OCI-LY3 (cell line): ENCODE results near the gene ADARB2.
"Not testable (repeated sequence)": the region's sequence is repeated elsewhere in the genome, so short reads cannot be mapped to it uniquely, and the experiment has no call there.

Source experiments
- H2AFZ ChIP-seq: fragments of 200-600, 300-600 bp; shearing (Covaris generic); 2 replicates; pipeline ENCODE4 v1.6.0; 2014; ENCODE audit warnings: antibody characterized with exemption, low read depth, low read length
- H3K27ac ChIP-seq: fragments of 200-600, 300-600 bp; sonication (generic); 2 replicates; pipeline ENCODE4 v1.5.1; 2014; ENCODE audit warnings: mild to moderate bottlenecking, low read length, moderate library complexity, mixed read lengths
- H3K27me3 ChIP-seq: fragments of 200-600, 300-600 bp; sonication (generic); 2 replicates; pipeline ENCODE4 v1.6.1; 2014; ENCODE audit warnings: low read depth, low read length, mixed read lengths
- H3K36me3 ChIP-seq: fragments of 200-600, 300-600 bp; sonication (generic); replicated peaks from 2 replicates; pipeline ENCODE3; 2014; ENCODE audit warnings: low read depth, low read length, mixed read lengths
- H3K4me1 ChIP-seq: fragments of 300-600, 200-600 bp; sonication (generic); 2 replicates; pipeline ENCODE4 v1.6.1; 2014; ENCODE audit warnings: low read length, mixed read lengths
- H3K4me2 ChIP-seq: fragments of 200-600, 300-600 bp; sonication (generic); 2 replicates; pipeline ENCODE4 v1.6.1; 2014; ENCODE audit warnings: low read length, mixed read lengths
- H3K4me3 ChIP-seq: fragments of 300-600, 200-600 bp; sonication (generic); 2 replicates; pipeline ENCODE4 v1.5.1; 2014; ENCODE audit warnings: antibody characterized with exemption, mild to moderate bottlenecking, low read length, moderate library complexity
- H3K79me2 ChIP-seq: fragments of 300-600, 200-600 bp; shearing (Covaris generic); 2 replicates; pipeline ENCODE4 v1.6.1; 2014; ENCODE audit warnings: mild to moderate bottlenecking, low read length, mixed read lengths
- H3K9ac ChIP-seq: fragments of 300-600, 200-600 bp; shearing (Covaris generic); 2 replicates; pipeline ENCODE4 v1.6.0; 2014; ENCODE audit warnings: mild to moderate bottlenecking, low read length, moderate library complexity
- H3K9me3 ChIP-seq: fragments of 200-600, 300-600 bp; shearing (Covaris generic); 2 replicates; pipeline ENCODE4 v1.6.1; 2014; ENCODE audit warnings: low read length, mixed read lengths; ENCODE audit not compliant: insufficient read depth
- H4K20me1 ChIP-seq: fragments of 200-600, 300-600 bp; sonication (generic); 2 replicates; pipeline ENCODE4 v1.6.1; 2016; ENCODE audit warnings: low read length, mixed read lengths; ENCODE audit not compliant: insufficient read depth
- EZH2phosphoT487 ChIP-seq: fragments of 200-600 bp; shearing (Covaris generic); IDR thresholded peaks from 2 replicates; pipeline ENCODE4 v1.6.1; 2018; ENCODE audit warnings: antibody characterized with exemption, mixed run types, low read depth
- TF ChIP-seq, protein P1 (sequence below): fragments of 200-600, 300-600 bp; sonication (generic); IDR thresholded peaks from 2 replicates; pipeline ENCODE4 v1.5.1; 2014; ENCODE audit warnings: antibody characterized with exemption, low read length, low read depth

ADARB2 gene

DNA sequence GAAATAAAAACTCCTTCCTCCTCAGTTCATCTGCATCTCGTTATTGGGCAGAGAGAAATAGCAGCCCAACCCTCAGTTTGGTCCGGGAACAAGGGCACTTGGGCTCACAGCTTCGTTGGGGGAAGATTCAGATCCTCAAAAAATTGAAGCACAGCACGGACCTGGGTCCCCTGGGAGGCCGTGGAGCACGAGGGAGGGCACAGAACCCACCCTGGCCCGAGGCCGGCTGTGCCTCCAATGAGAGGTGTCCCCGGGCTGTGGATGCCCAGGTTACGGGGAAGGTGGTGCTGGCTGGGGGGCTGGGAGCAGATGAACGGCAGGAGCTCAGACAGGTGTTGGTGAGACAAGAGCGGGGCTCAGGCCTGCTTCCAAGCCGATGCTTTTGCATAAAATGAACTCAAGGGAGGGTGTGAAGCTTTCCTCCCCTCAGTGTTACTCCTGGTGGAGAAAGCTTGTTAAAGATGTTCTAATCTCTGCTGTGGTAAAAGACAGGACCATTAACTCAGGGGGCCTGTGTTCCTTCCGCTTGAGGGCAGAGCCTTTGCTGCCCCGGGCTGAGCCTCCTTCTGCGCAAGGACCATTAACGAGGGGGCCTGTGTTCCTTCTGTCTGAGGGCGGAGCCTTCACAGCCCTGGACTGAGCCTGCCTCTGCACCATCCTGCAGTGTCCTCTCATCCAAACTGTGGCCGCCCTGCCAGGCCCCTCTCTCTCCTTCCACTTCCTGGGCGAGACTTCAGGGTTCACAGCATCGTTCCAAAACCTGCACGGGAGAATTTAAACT is 302.2 kb downstream of the ADARB2 start:
- TF ChIP-seq, protein P1, sequence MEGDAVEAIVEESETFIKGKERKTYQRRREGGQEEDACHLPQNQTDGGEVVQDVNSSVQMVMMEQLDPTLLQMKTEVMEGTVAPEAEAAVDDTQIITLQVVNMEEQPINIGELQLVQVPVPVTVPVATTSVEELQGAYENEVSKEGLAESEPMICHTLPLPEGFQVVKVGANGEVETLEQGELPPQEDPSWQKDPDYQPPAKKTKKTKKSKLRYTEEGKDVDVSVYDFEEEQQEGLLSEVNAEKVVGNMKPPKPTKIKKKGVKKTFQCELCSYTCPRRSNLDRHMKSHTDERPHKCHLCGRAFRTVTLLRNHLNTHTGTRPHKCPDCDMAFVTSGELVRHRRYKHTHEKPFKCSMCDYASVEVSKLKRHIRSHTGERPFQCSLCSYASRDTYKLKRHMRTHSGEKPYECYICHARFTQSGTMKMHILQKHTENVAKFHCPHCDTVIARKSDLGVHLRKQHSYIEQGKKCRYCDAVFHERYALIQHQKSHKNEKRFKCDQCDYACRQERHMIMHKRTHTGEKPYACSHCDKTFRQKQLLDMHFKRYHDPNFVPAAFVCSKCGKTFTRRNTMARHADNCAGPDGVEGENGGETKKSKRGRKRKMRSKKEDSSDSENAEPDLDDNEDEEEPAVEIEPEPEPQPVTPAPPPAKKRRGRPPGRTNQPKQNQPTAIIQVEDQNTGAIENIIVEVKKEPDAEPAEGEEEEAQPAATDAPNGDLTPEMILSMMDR, result no peak
- TF ChIP-seq EZH2phosphoT487, result no peak
- Histone ChIP-seq H3K4me2 (no peak overlapping the region), H3K4me1 (no peaks in the 10 kb centered on the region), H3K36me3 (no peaks in the 10 kb centered on the region), H3K9me3 (no peaks in the 10 kb centered on the region), H3K79me2 (no peaks in the 10 kb centered on the region), H3K27ac (no peak overlapping the region), H3K27me3 (no peaks in the 10 kb centered on the region), H3K4me3 (no peak overlapping the region), H3K9ac (no peak overlapping the region), H4K20me1 (no peaks in the 10 kb centered on the region), H2AFZ (no peak overlapping the region)

GRCh38 chr10:1434202-1434601 is 303.1 kb downstream of the ADARB2 start:
- Histone ChIP-seq H2AFZ (no peak overlapping the region), H3K4me3 (no peak overlapping the region), H3K4me1 (no peaks in the 10 kb centered on the region), H4K20me1 (no peaks in the 10 kb centered on the region), H3K27me3 (no peaks in the 10 kb centered on the region), H3K36me3 (no peaks in the 10 kb centered on the region), H3K79me2 (no peaks in the 10 kb centered on the region), H3K4me2 (no peak overlapping the region), H3K9me3 (no peaks in the 10 kb centered on the region), H3K27ac (no peak overlapping the region), H3K9ac (no peak overlapping the region)
- TF ChIP-seq EZH2phosphoT487, result no peak
- TF ChIP-seq, protein P1, result no peak

DNA sequence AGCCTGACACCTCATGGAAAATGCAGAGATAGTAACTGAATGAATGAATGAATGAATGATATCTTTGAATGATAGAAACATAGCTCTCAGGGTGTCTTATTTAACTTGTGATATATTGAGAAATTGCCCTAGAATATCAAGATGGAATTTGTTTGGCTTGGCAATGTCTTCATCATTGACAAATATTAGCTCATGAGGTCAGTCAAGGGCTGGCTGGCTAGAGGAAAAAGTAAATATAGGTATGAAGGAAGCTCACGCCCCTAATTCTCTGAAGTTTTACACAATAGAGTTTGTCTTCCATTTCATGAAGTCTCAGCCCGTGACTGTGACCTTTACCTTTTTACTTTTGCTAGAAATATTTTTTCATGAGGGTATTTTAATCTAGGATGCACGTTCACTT is 305.2 kb downstream of the ADARB2 start:
- Histone ChIP-seq H4K20me1 (no peaks in the 10 kb centered on the region), H3K79me2 (no peaks in the 10 kb centered on the region), H3K9ac (no peak overlapping the region), H3K4me3 (no peak overlapping the region), H3K4me2 (no peak overlapping the region), H3K4me1 (no peaks in the 10 kb centered on the region), H2AFZ (no peak overlapping the region), H3K36me3 (no peaks in the 10 kb centered on the region), H3K9me3 (no peaks in the 10 kb centered on the region), H3K27me3 (no peaks in the 10 kb centered on the region), H3K27ac (no peak overlapping the region)
- TF ChIP-seq EZH2phosphoT487, result no peak
- TF ChIP-seq, protein P1, result no peak

DNA sequence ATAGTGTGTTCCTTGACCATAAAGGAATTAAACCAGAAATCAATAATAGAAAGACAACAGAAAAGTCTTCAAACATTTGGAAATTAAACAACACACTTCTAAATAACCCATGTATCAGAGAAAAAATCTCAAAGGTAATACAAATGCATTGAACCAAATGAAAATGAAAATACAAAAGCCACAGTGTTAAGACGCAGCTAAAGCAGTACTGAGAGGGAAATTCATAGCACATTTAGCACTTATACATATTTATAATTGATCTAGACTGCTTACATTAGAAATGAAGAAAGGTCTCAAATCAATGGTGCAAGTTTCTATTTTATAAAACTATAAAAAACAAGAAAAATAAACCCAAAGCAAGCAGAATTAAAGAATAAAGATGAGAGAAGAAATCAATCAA is 306.1 kb downstream of the ADARB2 start:
- Histone ChIP-seq H3K4me1 (no peaks in the 10 kb centered on the region), H3K36me3 (no peaks in the 10 kb centered on the region), H3K4me3 (no peak overlapping the region), H4K20me1 (no peaks in the 10 kb centered on the region), H3K79me2 (no peaks in the 10 kb centered on the region), H3K27me3 (no peaks in the 10 kb centered on the region), H3K4me2 (no peak overlapping the region), H3K9me3 (no peaks in the 10 kb centered on the region), H3K27ac (no peak overlapping the region), H2AFZ (no peak overlapping the region), H3K9ac (no peak overlapping the region)
- TF ChIP-seq EZH2phosphoT487, result no peak

DNA sequence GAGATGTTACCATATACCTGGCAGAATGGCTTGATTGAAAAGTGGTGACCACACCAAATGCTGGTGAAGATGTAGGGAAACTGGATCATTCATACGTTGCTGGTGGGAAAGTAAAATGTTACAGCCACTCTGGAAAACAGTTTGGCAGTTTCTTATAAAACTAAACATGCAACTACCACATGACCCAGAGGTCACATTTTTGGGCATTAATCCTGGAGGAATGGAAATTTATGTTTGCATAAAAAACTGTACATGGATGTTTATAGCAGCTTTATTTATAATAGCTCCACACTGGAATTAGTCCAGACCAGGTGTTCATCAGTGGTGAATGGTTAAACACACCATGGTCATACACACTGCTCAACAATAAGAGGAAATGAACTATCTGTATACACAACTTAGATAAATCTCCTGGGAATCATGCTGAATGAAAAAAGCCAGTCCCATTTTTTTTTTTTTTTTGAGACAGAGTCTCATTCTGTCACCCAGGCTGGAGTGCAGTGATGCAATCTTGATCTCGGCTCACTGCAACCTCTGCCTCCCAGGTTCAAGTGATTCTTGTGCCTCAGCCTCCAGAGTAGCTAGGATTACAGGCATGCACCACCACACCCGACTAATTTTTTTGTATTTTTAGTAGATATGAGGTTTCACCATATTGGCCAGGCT is 309.7 kb downstream of the ADARB2 start:
- not testable (repeated sequence) for H3K4me2 ChIP-seq, H3K27me3 ChIP-seq, H3K27ac ChIP-seq, H3K79me2 ChIP-seq, H3K9ac ChIP-seq, H3K4me1 ChIP-seq, H3K9me3 ChIP-seq, H4K20me1 ChIP-seq, H3K36me3 ChIP-seq, H2AFZ ChIP-seq, H3K4me3 ChIP-seq
